ENCODE measurements around the gene MMP8. TPM values are rescaled to one million over a fixed set of nuclear protein-coding genes. Genes with fewer than 3 reads are reported as not detected.

Gene MMP8
- total and polyA plus RNA-seq, 9 of the 15 experiments (the other 6 are each of a cell fraction or from before 2014, with no cell fraction given) = not detected

GRCh38 chr11:102708654-102709053 lies 16.1 kb downstream of the MMP8 start:
- Histone ChIP-seq H3K9me3 (replicated peaks; ENCODE audit: control insufficient read depth, insufficient read depth, low read depth, low read length) (no peaks in the 10 kb centered on the region), H3K4me3 (no peak overlapping the region), H3K27ac (ENCODE audit: extremely low read depth, low read depth, low read length) (no peak overlapping the region), H4K20me1 (replicated peaks; ENCODE audit: control insufficient read depth, insufficient read depth, low read length) (no peaks in the 10 kb centered on the region), H3K9ac (ENCODE audit: insufficient read depth in 1 of 2, low read depth in 2 of 2, low read length in 2 of 2) (no peak overlapping the region), H3K4me1 (replicated peaks in 1 of 2; ENCODE audit: control insufficient read depth in 2 of 2, insufficient read depth in 2 of 2, low read length in 2 of 2) (no peaks in the 10 kb centered on the region), H3K36me3 (ENCODE audit: control insufficient read depth, insufficient read depth, low read length) (no peaks in the 10 kb centered on the region), H3K4me2 (ENCODE audit: insufficient read depth, low read length) (no peak overlapping the region), H2AFZ (ENCODE audit: low read depth, low read length) (no peak overlapping the region), H3K9me1 (ENCODE audit: control insufficient read depth, insufficient read depth, low read length) (no peaks in the 10 kb centered on the region), H3K27me3 (ENCODE audit: control insufficient read depth in 2 of 2, insufficient read depth in 2 of 2, low read length in 2 of 2) (no peaks in the 10 kb centered on the region), H3K79me2 (ENCODE audit: control insufficient read depth, insufficient read depth, low read length) (no peaks in the 10 kb centered on the region)
- no peak for ATAC-seq
- BruUV-seq (replicated peaks) = no TSS peak
- ChIA-PET POLR2A (no interaction called here), CTCF (ENCODE audit: low intra/inter-chr PET ratio) (no interaction called here)
- FAIRE-seq = no peak
- in situ Hi-C loops (cut with MboI) = no loop called here
- WGBS (ENCODE audit: insufficient coverage, low coverage, missing lambda C conversion rate) = 0% methylated on average over 4 of the region's 4 CpGs
- no peak for TF ChIP-seq CCNT2 (IDR thresholded peaks at IDR 0.05; ENCODE audit: borderline replicate concordance, extremely low read depth, insufficient read length, low read depth, low read length)
- no peak for TF ChIP-seq ESRRA (IDR thresholded peaks at IDR 0.05; ENCODE audit: borderline replicate concordance, low read depth)
- no peak for TF ChIP-seq MBD1 (CRISPR knock-in tag; IDR thresholded peaks at IDR 0.05)
- intact Hi-C loops (cut with micrococcal nuclease) = no loop called here
- DNase-seq (ENCODE audit: extremely low read depth in 1 of 4, low spot score in 3 of 4) = no peak

DNA sequence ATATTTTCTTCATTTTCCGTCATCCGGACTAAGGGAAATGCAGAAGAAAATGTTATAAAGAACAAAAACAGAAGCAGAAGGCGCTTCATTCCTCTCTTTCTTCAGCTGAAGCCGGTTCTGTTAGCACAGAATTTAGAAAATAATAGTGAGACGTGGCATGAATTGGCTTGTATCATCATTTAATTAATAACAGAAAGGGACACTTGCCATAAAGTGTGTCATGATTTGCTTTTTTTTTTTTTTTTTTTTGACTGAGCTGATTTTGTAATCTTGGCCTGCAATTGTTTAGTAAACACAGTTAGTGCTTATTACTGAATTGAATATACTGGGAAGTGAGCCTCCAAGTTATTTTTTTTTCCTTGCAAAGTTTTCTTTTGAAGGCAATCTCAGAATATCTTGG lies 19.1 kb downstream of the MMP8 start, which contains the start of gene MMP27:
Gene MMP27 (minus strand): TSS at position 144 of the 400 bp plus-strand sequence. CDS start 55 bp downstream, at position 89.
- no peaks in the 10 kb centered on the region for H3K4me1 ChIP-seq (replicated peaks in 1 of 2; ENCODE audit: control insufficient read depth in 2 of 2, insufficient read depth in 2 of 2, low read length in 2 of 2)
- no peak for ATAC-seq
- no TSS peak for BruUV-seq (replicated peaks)
- CTCF ChIA-PET (ENCODE audit: low intra/inter-chr PET ratio) = no interaction called here
- POLR2A ChIA-PET = no interaction called here
- intact Hi-C loops (cut with micrococcal nuclease) = no loop called here
- no peaks in the 10 kb centered on the region for H4K20me1 ChIP-seq (replicated peaks; ENCODE audit: control insufficient read depth, insufficient read depth, low read length)
- no peak for DNase-seq (ENCODE audit: extremely low read depth in 1 of 4, low spot score in 3 of 4)
- no peaks in the 10 kb centered on the region for H3K36me3 ChIP-seq (ENCODE audit: control insufficient read depth, insufficient read depth, low read length)
- FAIRE-seq = no peak
- no peak within 1 kb of the TSS for H3K27ac ChIP-seq (ENCODE audit: extremely low read depth, low read depth, low read length)
- no peaks in the 10 kb centered on the region for H3K79me2 ChIP-seq (ENCODE audit: control insufficient read depth, insufficient read depth, low read length)
- 0% methylated on average over 5 of the region's 5 CpGs for whole genome bisulfite sequencing (ENCODE audit: insufficient coverage, low coverage, missing lambda C conversion rate)
- no peak within 1 kb of the TSS for H3K9ac ChIP-seq (ENCODE audit: insufficient read depth in 1 of 2, low read depth in 2 of 2, low read length in 2 of 2)
- H3K27me3 ChIP-seq (ENCODE audit: control insufficient read depth in 2 of 2, insufficient read depth in 2 of 2, low read length in 2 of 2) = no peaks in the 10 kb centered on the region
- H3K9me3 ChIP-seq (replicated peaks; ENCODE audit: control insufficient read depth, insufficient read depth, low read depth, low read length) = no peaks in the 10 kb centered on the region
- H3K4me2 ChIP-seq (ENCODE audit: insufficient read depth, low read length) = no peak within 1 kb of the TSS
- in situ Hi-C loops (cut with MboI) = no loop called here
- no peak within 1 kb of the TSS for H3K4me3 ChIP-seq
- no peaks in the 10 kb centered on the region for H3K9me1 ChIP-seq (ENCODE audit: control insufficient read depth, insufficient read depth, low read length)
- no peak within 1 kb of the TSS for H2AFZ ChIP-seq (ENCODE audit: low read depth, low read length)
- TF ChIP-seq ZNF436 (CRISPR knock-in tag; IDR thresholded peaks at IDR 0.05) (no peak), BCL6 (CRISPR knock-in tag; IDR thresholded peaks at IDR 0.05) (no peak), ZFP1 (CRISPR knock-in tag; IDR thresholded peaks at IDR 0.05) (no peak), ETV1 (tag; conservative IDR thresholded peaks at IDR 0.05; ENCODE audit: low read depth) (no peak), EHMT2 (IDR thresholded peaks at IDR 0.05) (no peak), FIP1L1 (IDR thresholded peaks at IDR 0.05; ENCODE audit: low read depth, low read length, poor library complexity, severe bottlenecking) (no peak), ZKSCAN1 (IDR thresholded peaks at IDR 0.05; ENCODE audit: low read depth, low read length) (no peak), POLR2G (IDR thresholded peaks at IDR 0.05; ENCODE audit: low read depth, low read length) (no peak), TCF3 (CRISPR knock-in tag; IDR thresholded peaks at IDR 0.05) (no peak), ZNF584 (CRISPR knock-in tag; IDR thresholded peaks at IDR 0.05; ENCODE audit: low read depth) (no peak), FOXP1 (CRISPR knock-in tag; IDR thresholded peaks at IDR 0.05) (no peak), SREBF1 (IDR thresholded peaks at IDR 0.05; ENCODE audit: borderline replicate concordance, low read depth, low read length) (no peak)
- TF ChIP-seq, protein P1, sequence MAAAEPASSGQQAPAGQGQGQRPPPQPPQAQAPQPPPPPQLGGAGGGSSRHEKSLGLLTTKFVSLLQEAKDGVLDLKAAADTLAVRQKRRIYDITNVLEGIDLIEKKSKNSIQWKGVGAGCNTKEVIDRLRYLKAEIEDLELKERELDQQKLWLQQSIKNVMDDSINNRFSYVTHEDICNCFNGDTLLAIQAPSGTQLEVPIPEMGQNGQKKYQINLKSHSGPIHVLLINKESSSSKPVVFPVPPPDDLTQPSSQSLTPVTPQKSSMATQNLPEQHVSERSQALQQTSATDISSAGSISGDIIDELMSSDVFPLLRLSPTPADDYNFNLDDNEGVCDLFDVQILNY (CRISPR knock-in tag; IDR thresholded peaks at IDR 0.05) = no peak

Measured in K562 (cell line).